ENCODE measurements around the gene EPHA5.
"Not testable (repeated sequence)": the region's sequence is repeated elsewhere in the genome, so short reads cannot be mapped to it uniquely, and the experiment has no call there.

The EPHA5 gene

DNA sequence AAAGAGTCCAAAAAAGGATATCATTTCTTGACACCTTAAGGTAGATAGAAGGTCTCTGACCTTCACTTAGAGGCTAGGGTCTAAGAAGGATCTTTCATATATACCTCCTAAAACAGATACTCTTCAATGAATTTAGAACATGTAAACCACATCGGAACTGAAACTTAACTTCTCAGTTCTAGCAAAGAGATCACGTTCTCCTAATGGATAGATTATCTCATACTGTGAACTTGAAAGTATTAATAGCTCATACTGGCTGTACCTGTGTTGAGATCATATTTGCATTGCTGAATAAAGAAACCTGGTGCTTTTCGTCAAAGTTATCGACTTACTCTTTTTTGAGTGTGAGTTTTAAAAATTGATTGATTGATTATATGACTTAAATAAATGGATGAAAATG is 353.8 kb downstream of the EPHA5 start:
- no peak for DNase-seq (ENCODE audit: low read depth in 1 of 2, low spot score in 1 of 2)
- H3K27me3 ChIP-seq (ENCODE audit: insufficient read depth, poor library complexity, severe bottlenecking) = no peaks in the 10 kb centered on the region
- TF ChIP-seq POLR2AphosphoS5 (IDR thresholded peaks at IDR 0.05; ENCODE audit: low read depth) (no peak), SPI1 (IDR thresholded peaks at IDR 0.05; ENCODE audit: borderline replicate concordance, low read depth) (no peak), GABPA (IDR thresholded peaks at IDR 0.05; ENCODE audit: low read depth) (no peak)
- TF ChIP-seq, protein P1, sequence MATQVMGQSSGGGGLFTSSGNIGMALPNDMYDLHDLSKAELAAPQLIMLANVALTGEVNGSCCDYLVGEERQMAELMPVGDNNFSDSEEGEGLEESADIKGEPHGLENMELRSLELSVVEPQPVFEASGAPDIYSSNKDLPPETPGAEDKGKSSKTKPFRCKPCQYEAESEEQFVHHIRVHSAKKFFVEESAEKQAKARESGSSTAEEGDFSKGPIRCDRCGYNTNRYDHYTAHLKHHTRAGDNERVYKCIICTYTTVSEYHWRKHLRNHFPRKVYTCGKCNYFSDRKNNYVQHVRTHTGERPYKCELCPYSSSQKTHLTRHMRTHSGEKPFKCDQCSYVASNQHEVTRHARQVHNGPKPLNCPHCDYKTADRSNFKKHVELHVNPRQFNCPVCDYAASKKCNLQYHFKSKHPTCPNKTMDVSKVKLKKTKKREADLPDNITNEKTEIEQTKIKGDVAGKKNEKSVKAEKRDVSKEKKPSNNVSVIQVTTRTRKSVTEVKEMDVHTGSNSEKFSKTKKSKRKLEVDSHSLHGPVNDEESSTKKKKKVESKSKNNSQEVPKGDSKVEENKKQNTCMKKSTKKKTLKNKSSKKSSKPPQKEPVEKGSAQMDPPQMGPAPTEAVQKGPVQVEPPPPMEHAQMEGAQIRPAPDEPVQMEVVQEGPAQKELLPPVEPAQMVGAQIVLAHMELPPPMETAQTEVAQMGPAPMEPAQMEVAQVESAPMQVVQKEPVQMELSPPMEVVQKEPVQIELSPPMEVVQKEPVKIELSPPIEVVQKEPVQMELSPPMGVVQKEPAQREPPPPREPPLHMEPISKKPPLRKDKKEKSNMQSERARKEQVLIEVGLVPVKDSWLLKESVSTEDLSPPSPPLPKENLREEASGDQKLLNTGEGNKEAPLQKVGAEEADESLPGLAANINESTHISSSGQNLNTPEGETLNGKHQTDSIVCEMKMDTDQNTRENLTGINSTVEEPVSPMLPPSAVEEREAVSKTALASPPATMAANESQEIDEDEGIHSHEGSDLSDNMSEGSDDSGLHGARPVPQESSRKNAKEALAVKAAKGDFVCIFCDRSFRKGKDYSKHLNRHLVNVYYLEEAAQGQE (IDR thresholded peaks at IDR 0.05; ENCODE audit: insufficient replicate concordance, low read depth) = no peak
- TF ChIP-seq, protein P2, sequence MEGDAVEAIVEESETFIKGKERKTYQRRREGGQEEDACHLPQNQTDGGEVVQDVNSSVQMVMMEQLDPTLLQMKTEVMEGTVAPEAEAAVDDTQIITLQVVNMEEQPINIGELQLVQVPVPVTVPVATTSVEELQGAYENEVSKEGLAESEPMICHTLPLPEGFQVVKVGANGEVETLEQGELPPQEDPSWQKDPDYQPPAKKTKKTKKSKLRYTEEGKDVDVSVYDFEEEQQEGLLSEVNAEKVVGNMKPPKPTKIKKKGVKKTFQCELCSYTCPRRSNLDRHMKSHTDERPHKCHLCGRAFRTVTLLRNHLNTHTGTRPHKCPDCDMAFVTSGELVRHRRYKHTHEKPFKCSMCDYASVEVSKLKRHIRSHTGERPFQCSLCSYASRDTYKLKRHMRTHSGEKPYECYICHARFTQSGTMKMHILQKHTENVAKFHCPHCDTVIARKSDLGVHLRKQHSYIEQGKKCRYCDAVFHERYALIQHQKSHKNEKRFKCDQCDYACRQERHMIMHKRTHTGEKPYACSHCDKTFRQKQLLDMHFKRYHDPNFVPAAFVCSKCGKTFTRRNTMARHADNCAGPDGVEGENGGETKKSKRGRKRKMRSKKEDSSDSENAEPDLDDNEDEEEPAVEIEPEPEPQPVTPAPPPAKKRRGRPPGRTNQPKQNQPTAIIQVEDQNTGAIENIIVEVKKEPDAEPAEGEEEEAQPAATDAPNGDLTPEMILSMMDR (IDR thresholded peaks at IDR 0.05; ENCODE audit: insufficient read depth, low read length) = no peak
- no peak overlapping the region for H3K27ac ChIP-seq (replicated peaks)
- no peak overlapping the region for H3K4me3 ChIP-seq (replicated peaks; ENCODE audit: insufficient read depth, low read length)

DNA sequence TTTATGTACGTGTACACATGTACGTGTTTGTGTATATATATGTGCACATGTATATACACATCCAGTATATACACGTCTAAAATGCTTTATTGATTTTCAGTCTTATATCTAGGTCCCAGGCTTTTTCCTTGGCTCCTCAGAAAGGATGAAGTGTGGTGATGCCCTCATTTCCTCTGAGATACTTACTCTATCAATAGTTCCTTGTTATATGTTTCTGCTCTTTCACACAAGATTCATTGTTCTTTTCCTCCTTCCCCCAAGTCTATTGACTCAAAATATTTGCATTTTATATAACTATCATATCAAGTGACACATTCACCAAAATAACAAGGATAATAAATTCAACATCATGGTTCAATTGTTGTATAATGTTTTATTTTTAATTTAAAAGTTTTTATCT is 359.2 kb downstream of the EPHA5 start:
- no peak for TF ChIP-seq SPI1 (IDR thresholded peaks at IDR 0.05; ENCODE audit: borderline replicate concordance, low read depth)
- no peak overlapping the region for H3K4me3 ChIP-seq (replicated peaks; ENCODE audit: insufficient read depth, low read length)
- H3K27ac ChIP-seq (replicated peaks) = no peak overlapping the region
- H3K27me3 ChIP-seq (ENCODE audit: insufficient read depth, poor library complexity, severe bottlenecking) = no peaks in the 10 kb centered on the region
- DNase-seq (ENCODE audit: low read depth in 1 of 2, low spot score in 1 of 2) = no peak

DNA sequence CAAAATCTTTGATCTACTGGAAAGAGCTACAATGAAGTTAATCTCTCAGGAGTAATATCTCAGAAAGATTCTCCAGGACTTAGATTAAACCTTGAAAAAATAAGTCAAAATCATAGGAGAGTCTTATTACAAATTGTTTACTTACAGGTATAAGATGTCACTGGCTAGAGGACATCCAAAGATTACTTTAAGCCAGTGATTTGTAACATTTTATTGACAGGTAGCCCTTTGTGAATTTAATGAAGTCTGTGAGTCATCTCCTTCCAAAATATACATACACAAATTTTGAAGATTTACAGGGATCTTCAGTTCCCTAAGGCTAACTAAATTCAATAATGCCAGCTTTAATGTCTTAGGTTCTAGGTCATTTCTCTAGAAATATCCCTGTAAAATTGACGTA is 359.7 kb downstream of the EPHA5 start:
- Histone ChIP-seq H3K27me3 (ENCODE audit: insufficient read depth, poor library complexity, severe bottlenecking) (no peaks in the 10 kb centered on the region), H3K27ac (replicated peaks) (no peak overlapping the region), H3K4me3 (replicated peaks; ENCODE audit: insufficient read depth, low read length) (no peak overlapping the region)
- TF ChIP-seq, protein P2 (IDR thresholded peaks at IDR 0.05; ENCODE audit: insufficient read depth, low read length) = no peak
- no peak for TF ChIP-seq GABPA (IDR thresholded peaks at IDR 0.05; ENCODE audit: low read depth)
- TF ChIP-seq SPI1 (IDR thresholded peaks at IDR 0.05; ENCODE audit: borderline replicate concordance, low read depth) = no peak
- no peak for TF ChIP-seq POLR2AphosphoS5 (IDR thresholded peaks at IDR 0.05; ENCODE audit: low read depth)
- TF ChIP-seq, protein P1 (IDR thresholded peaks at IDR 0.05; ENCODE audit: insufficient replicate concordance, low read depth) = no peak
- DNase-seq (ENCODE audit: low read depth in 1 of 2, low spot score in 1 of 2) = no peak

DNA sequence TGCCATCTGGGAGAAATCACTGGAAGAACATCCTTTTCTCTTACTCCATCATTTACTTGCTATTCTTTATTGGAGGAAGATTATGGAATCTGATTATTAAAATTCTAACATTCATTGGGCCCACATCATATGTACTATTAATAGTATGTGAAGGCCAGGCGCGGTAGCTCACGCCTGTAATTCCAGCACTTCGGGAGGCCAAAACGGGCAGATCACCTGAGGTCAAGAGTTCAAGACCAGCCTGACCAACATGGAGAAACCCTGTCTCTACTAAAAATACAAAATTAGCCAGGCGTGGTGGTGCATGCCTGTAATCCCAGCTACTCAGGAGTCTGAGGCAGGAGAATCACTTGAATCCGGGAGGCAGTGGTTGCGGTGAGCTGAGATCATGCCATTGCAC is 361.7 kb downstream of the EPHA5 start:
- H3K27me3 ChIP-seq (ENCODE audit: insufficient read depth, poor library complexity, severe bottlenecking); DNase-seq (ENCODE audit: low read depth in 1 of 2, low spot score in 1 of 2); H3K27ac ChIP-seq (replicated peaks); H3K4me3 ChIP-seq (replicated peaks; ENCODE audit: insufficient read depth, low read length): not testable (repeated sequence)

DNA sequence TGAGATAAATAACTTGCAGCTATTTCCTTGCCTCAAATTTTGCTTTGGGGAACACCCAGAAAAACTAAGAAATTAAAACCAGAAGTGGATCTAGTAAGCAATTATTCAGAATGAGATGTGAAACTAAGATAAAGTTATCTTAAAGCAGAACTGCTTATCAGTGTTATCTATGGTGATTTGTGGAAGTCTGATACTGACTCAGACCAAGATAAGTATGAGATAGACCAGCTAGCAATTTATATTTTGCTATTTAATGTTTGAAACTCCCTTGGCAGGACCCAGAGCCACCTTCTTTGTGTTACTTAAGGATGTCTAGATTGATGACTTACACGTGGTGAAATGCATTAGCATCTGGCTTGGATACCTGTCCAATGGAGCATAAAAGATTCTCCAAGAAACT is 368.1 kb downstream of the EPHA5 start:
- H3K4me3 ChIP-seq (replicated peaks; ENCODE audit: insufficient read depth, low read length) = no peak overlapping the region
- no peak for DNase-seq (ENCODE audit: low read depth in 1 of 2, low spot score in 1 of 2)
- TF ChIP-seq SPI1 (IDR thresholded peaks at IDR 0.05; ENCODE audit: borderline replicate concordance, low read depth) = no peak
- TF ChIP-seq, protein P2 (IDR thresholded peaks at IDR 0.05; ENCODE audit: insufficient read depth, low read length) = no peak

More for the DNA sequence above, 368.1 kb downstream of the EPHA5 start:
- Histone ChIP-seq H3K27ac (replicated peaks) (no peak overlapping the region), H3K27me3 (ENCODE audit: insufficient read depth, poor library complexity, severe bottlenecking) (no peaks in the 10 kb centered on the region)
